BJ (cell line): ENCODE results near the gene GGTLC1. TPM values are rescaled to one million over a fixed set of nuclear protein-coding genes. Genes with fewer than 3 reads are reported as not detected.

Experiments
- CTCF ChIA-PET: fragments of 350-600 bp; formaldehyde crosslinking; extraction: SDS; loops from one replicate; lab custom pipeline; 2021; ENCODE audit warnings: antibody characterized with exemption, inconsistent platforms; lab: Yijun Ruan, JAX
- POLR2A ChIA-PET: fragments of 300-600 bp; sonication (Branson Sonifier 250); formaldehyde crosslinking; extraction: SDS; loops from one replicate; lab custom pipeline; 2021; ENCODE audit warnings: antibody characterized with exemption; lab: Charles Lee
- DNase-seq: peaks from one replicate; pipeline ENCODE4 v3.0.0-alpha.2; 2011; ENCODE audit warnings: low read depth
- H3K27me3 ChIP-seq: 2 replicates; pipeline ENCODE4 v1.6.0; 2011; ENCODE audit warnings: low read length; ENCODE audit not compliant: control insufficient read depth, insufficient read depth
- H3K36me3 ChIP-seq: 2 replicates; pipeline ENCODE4 v1.5.1; 2011; ENCODE audit warnings: low read length; ENCODE audit not compliant: control insufficient read depth, insufficient read depth
- H3K4me3 ChIP-seq: 2 replicates; pipeline ENCODE4 v1.5.1; 2011; ENCODE audit warnings: low read depth, mild to moderate bottlenecking, control low read depth, low read length
- polyA plus RNA-seq: library from polyadenylated mRNA; depleted of rRNA; stranded (reverse); fragments of >200 nt; gene quantifications from 2 replicates; pipeline ENCODE4 v1.2.3, GENCODE V29; 2011
- TF ChIP-seq, protein P1 (sequence below): IDR thresholded peaks from 2 replicates; pipeline ENCODE4 v1.5.1; 2011; ENCODE audit warnings: low read depth, mild to moderate bottlenecking, control low read depth, inconsistent platforms, low read length, moderate library complexity; ENCODE audit not compliant: insufficient read depth

Gene GGTLC1
- polyA plus RNA-seq, 1 experiment: not detected

DNA sequence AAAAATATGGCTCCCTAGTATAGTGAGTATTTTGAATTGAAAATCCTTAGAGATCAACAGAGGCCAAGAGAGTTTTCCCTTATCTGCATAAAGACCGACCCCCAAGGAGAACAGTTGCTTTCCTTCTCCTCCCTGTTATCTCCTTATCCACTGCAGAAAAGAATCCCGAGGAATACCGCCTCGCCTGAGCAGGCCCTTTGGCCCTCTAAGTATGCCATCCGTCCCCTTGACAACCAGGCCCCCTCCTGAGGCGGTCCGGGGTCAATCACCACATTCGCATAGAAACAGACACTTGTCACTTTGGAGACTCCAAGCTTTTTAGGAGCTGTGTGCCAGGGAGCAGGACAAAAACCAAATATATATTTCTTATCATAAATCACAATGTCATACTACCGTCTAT is 15.9 kb upstream of the GGTLC1 start:
- Histone ChIP-seq H3K4me3 (no peak overlapping the region), H3K36me3 (no peaks in the 10 kb centered on the region), H3K27me3 (no peaks in the 10 kb centered on the region)
- POLR2A ChIA-PET: no interaction called here
- TF ChIP-seq, protein P1, sequence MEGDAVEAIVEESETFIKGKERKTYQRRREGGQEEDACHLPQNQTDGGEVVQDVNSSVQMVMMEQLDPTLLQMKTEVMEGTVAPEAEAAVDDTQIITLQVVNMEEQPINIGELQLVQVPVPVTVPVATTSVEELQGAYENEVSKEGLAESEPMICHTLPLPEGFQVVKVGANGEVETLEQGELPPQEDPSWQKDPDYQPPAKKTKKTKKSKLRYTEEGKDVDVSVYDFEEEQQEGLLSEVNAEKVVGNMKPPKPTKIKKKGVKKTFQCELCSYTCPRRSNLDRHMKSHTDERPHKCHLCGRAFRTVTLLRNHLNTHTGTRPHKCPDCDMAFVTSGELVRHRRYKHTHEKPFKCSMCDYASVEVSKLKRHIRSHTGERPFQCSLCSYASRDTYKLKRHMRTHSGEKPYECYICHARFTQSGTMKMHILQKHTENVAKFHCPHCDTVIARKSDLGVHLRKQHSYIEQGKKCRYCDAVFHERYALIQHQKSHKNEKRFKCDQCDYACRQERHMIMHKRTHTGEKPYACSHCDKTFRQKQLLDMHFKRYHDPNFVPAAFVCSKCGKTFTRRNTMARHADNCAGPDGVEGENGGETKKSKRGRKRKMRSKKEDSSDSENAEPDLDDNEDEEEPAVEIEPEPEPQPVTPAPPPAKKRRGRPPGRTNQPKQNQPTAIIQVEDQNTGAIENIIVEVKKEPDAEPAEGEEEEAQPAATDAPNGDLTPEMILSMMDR: no peak
- DNase-seq: no peak
- CTCF ChIA-PET: no interaction called here

DNA sequence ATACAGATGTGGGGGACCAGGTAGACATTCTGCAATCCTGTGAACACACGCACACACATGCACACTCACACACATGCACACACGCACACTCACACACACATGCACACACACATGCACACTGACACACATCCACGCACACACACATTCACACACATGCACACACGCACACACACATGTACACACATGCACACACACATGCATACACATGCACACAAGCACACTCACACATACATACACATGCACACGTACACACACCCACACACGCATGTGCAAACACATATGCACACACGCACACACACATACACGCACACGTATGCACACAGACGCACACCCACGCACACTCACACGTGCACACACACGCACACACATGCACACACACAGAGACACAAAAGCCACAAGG is 14.3 kb upstream of the GGTLC1 start:
- CTCF ChIA-PET: interaction anchor here (0.9 to 1.3 kb wide), 3 partner anchors 15 to 204 kb away, joined by 4 to 5 read pairs (median 4); no protein-coding TSS in a partner anchor
- POLR2A ChIA-PET: interaction anchor here (0.6 kb wide), 1 partner anchor 95 kb away, joined by 17 read pairs; no protein-coding TSS in a partner anchor
- Histone ChIP-seq H3K27me3 (peaks cover 2% of the 10 kb centered on the region), H3K4me3 (no peak overlapping the region), H3K36me3 (no peaks in the 10 kb centered on the region)
- DNase-seq: no peak
- TF ChIP-seq, protein P1: no peak

DNA sequence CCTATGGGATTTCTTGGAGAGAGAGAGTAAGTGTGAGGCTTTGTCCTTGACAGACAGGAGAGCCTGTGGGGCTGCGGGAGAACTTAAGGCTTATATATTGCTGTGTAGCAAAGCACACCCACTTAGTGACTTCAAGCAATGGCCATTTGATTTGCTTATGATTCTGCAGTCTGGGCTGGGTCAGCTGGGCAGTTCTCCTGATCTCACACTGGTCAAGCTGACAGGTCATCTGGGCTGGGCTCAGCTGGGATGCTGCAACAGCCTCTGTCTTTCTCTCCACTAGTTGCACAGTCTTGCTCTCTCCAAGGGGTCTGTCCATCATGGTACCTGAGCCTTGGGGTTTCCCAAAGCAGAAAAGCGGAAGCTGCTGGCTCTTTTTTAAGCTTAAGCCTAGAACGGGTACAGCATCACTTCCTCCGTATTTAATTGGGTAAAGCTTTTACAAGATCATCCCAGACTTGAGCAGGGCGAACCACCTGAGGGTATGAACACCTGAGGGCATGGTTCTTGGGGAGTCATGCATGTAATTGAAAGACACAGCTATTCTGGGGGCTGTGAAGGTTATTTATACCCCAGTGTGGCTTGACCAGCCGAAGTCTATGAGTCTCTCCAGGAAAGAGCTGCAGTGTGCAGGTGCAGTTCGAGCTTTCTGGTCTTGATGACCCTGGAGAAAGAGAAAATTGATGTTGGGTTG is 13.3 kb upstream of the GGTLC1 start:
- POLR2A ChIA-PET: no interaction called here
- TF ChIP-seq, protein P1: no peak
- DNase-seq: no peak
- CTCF ChIA-PET: interaction anchor here (0.7 to 1.3 kb wide), 5 partner anchors 16 to 915 kb away, joined by 3 to 5 read pairs (median 3); no protein-coding TSS in a partner anchor
- Histone ChIP-seq H3K4me3 (no peak overlapping the region), H3K27me3 (peaks cover 2% of the 10 kb centered on the region), H3K36me3 (no peaks in the 10 kb centered on the region)

DNA sequence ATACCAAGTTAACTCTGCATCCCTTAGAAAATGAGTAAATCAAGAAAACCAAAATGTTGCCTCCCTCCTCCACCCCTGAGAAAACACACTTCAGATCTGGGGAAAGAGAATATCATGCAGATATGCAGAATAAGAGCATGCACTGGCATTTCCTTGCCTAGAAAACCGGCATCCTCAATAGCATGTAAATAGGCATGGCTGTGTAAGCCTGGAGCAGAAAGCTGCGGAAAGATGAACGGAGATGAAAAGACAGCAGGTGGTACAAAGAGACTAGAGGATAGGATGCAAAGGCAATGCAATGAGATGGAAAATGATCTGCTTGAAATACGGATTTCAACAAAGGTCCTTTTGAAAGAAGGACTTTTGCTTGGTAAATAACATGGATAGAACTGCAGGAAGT is 10.3 kb upstream of the GGTLC1 start:
- ChIA-PET CTCF (interaction anchor here (0.9 to 1.9 kb wide), 3 partner anchors 61 to 331 kb away, joined by 3 to 8 read pairs (median 8); no protein-coding TSS in a partner anchor), POLR2A (no interaction called here)

DNA sequence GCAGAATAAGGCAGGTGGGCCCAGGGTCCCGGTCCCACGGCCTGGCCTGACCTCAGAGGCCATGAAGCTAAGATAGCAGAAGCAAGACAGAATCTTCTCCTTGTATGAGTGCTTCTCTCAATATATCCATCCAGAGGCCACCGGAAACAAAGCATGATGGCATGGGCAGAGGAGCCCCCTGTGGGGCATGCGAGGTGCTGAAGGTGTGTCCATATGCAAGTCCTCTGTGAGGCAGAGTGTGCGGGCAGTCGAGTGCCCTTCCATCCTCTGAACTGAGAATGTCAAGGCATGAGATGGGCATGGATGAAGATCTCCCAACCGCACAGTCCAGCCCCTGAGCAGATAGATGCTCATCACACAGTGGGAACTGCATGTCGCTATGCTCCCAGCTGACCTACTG is 9.8 kb upstream of the GGTLC1 start:
- CTCF ChIA-PET: interaction anchor here (1.9 kb wide), 2 partner anchors 61 to 110 kb away, joined by 8 read pairs; no protein-coding TSS in a partner anchor

More for the DNA sequence above, 10.3 kb upstream of the GGTLC1 start:
- TF ChIP-seq, protein P1: no peak
- Histone ChIP-seq H3K4me3 (no peak overlapping the region), H3K27me3 (peaks cover 2% of the 10 kb centered on the region), H3K36me3 (no peaks in the 10 kb centered on the region)
- DNase-seq: no peak

More for the DNA sequence above, 9.8 kb upstream of the GGTLC1 start:
- Histone ChIP-seq H3K36me3 (no peaks in the 10 kb centered on the region), H3K4me3 (no peak overlapping the region), H3K27me3 (peaks cover 2% of the 10 kb centered on the region)
- POLR2A ChIA-PET: no interaction called here
- TF ChIP-seq, protein P1: no peak
- DNase-seq: no peak
